Measurements from ENCODE around the gene SLC7A5.
"Not testable (repeated sequence)": the region's sequence is repeated elsewhere in the genome, so short reads cannot be mapped to it uniquely, and the experiment has no call there.

Gene SLC7A5

GRCh38 chr16:87822108-87822970 is 47.0 kb downstream of the SLC7A5 start:
- DNase-seq (ENCODE audit: low read depth, low spot score) = no peak

GRCh38 chr16:87821376-87822107 is 47.8 kb downstream of the SLC7A5 start:
- DNase-seq (ENCODE audit: low read depth, low spot score) = no peak

GRCh38 chr16:87819983-87820382 is 49.3 kb downstream of the SLC7A5 start:
- no peak for DNase-seq (ENCODE audit: low read depth, low spot score)

GRCh38 chr16:87819282-87819681 is 50.0 kb downstream of the SLC7A5 start:
- DNase-seq (ENCODE audit: low read depth, low spot score) = no peak

- DNase-seq (ENCODE audit: low read depth, low spot score) = no peak
Measured at GRCh38 chr16:87818533-87819161, 50.7 kb downstream of the SLC7A5 start.

- no peak for DNase-seq (ENCODE audit: low read depth, low spot score)
Measured at GRCh38 chr16:87817910-87818309, 51.4 kb downstream of the SLC7A5 start.

GRCh38 chr16:87817370-87817769 is 51.9 kb downstream of the SLC7A5 start:
- DNase-seq (ENCODE audit: low read depth, low spot score) = not testable (repeated sequence)

- DNase-seq (ENCODE audit: low read depth, low spot score) = no peak
Measured at GRCh38 chr16:87816507-87817100, 52.7 kb downstream of the SLC7A5 start.

- no peak for DNase-seq (ENCODE audit: low read depth, low spot score)
Measured at GRCh38 chr16:87815567-87815966, 53.7 kb downstream of the SLC7A5 start.

GRCh38 chr16:87812200-87812656 is 57.1 kb downstream of the SLC7A5 start:
- DNase-seq (ENCODE audit: low read depth, low spot score) = no peak

GRCh38 chr16:87811454-87811853 is 57.9 kb downstream of the SLC7A5 start:
- not testable (repeated sequence) for DNase-seq (ENCODE audit: low read depth, low spot score)

- no peak for DNase-seq (ENCODE audit: low read depth, low spot score)
Measured at GRCh38 chr16:87809150-87809902, 60.0 kb downstream of the SLC7A5 start.

GRCh38 chr16:87808108-87808507 is 61.2 kb downstream of the SLC7A5 start:
- no peak for DNase-seq (ENCODE audit: low read depth, low spot score)

GRCh38 chr16:87806641-87807546 is 62.4 kb downstream of the SLC7A5 start:
- DNase-seq (ENCODE audit: low read depth, low spot score) = no peak

GRCh38 chr16:87806261-87806640 is 63.1 kb downstream of the SLC7A5 start:
- no peak for DNase-seq (ENCODE audit: low read depth, low spot score)

GRCh38 chr16:87803385-87803784 is 65.9 kb downstream of the SLC7A5 start:
- DNase-seq (ENCODE audit: low read depth, low spot score) = no peak

- DNase-seq (ENCODE audit: low read depth, low spot score) = no peak
Measured at GRCh38 chr16:87802670-87803069, 66.6 kb downstream of the SLC7A5 start.

GRCh38 chr16:87801679-87802259 is 67.5 kb downstream of the SLC7A5 start:
- DNase-seq (ENCODE audit: low read depth, low spot score) = no peak

- DNase-seq (ENCODE audit: low read depth, low spot score) = no peak
Measured at GRCh38 chr16:87800497-87800896, 68.8 kb downstream of the SLC7A5 start.

GRCh38 chr16:87795336-87795735 is 74.0 kb downstream of the SLC7A5 start:
- DNase-seq (ENCODE audit: low read depth, low spot score) = no peak
